Fibroblast of pulmonary artery (primary cell): ENCODE measurements around the gene HEMK1.

Experiments
- DNase-seq: peaks from one replicate; pipeline ENCODE4 v3.0.0-alpha.2; 2010; ENCODE audit warnings: low read depth
- H3K4me3 ChIP-seq: replicated peaks from 2 replicates; pipeline ENCODE4 v1.5.1; 2011; ENCODE audit warnings: low read depth, mild to moderate bottlenecking, control low read depth, low read length, moderate library complexity
- CTCF ChIP-seq: IDR thresholded peaks from 2 replicates; pipeline ENCODE4 v1.5.1; 2011; ENCODE audit warnings: mild to moderate bottlenecking, control low read depth, low read length, inconsistent platforms; ENCODE audit errors: missing control alignments

HEMK1 gene

GRCh38 chr3:50616770-50617095 is 47.4 kb downstream of the HEMK1 start:
- DNase-seq = peak; percentile 88
- no peak for TF ChIP-seq CTCF
- peak overlapping the region; percentile 80 for H3K4me3 ChIP-seq

GRCh38 chr3:50617096-50617791 is 47.9 kb downstream of the HEMK1 start, which contains the start of gene MAPKAPK3:
Gene MAPKAPK3, plus strand, starts transcription at chr3:50617151. Its CDS starts 415 bp downstream, at chr3:50617566.
- H3K4me3 ChIP-seq = peak within 1 kb of the TSS; percentile 80
- no peak for DNase-seq
- TF ChIP-seq CTCF = no peak

- DNase-seq = no peak
- TF ChIP-seq CTCF = no peak
- H3K4me3 ChIP-seq = peak overlapping the region; percentile 80
These were observed 48.7 kb downstream of the HEMK1 start for GRCh38 chr3:50617911-50618481.

- DNase-seq = no peak
- TF ChIP-seq CTCF = no peak
- no peak overlapping the region for H3K4me3 ChIP-seq
These were observed 51.1 kb downstream of the HEMK1 start for GRCh38 chr3:50620420-50620819.

GRCh38 chr3:50620820-50621219 is 51.5 kb downstream of the HEMK1 start:
- H3K4me3 ChIP-seq = no peak overlapping the region
- no peak for DNase-seq
- TF ChIP-seq CTCF = no peak

- no peak for TF ChIP-seq CTCF
- DNase-seq = no peak
- no peak overlapping the region for H3K4me3 ChIP-seq
These were observed 53.6 kb downstream of the HEMK1 start for GRCh38 chr3:50622881-50623280.
